NCI-H1092 (cell line): ENCODE measurements around the gene CNTNAP4.

ENCODE experiments used
- DNase-seq: peaks from one replicate; lab custom pipeline; 2025; lab: John Stamatoyannopoulos, UW

CNTNAP4 gene

DNA sequence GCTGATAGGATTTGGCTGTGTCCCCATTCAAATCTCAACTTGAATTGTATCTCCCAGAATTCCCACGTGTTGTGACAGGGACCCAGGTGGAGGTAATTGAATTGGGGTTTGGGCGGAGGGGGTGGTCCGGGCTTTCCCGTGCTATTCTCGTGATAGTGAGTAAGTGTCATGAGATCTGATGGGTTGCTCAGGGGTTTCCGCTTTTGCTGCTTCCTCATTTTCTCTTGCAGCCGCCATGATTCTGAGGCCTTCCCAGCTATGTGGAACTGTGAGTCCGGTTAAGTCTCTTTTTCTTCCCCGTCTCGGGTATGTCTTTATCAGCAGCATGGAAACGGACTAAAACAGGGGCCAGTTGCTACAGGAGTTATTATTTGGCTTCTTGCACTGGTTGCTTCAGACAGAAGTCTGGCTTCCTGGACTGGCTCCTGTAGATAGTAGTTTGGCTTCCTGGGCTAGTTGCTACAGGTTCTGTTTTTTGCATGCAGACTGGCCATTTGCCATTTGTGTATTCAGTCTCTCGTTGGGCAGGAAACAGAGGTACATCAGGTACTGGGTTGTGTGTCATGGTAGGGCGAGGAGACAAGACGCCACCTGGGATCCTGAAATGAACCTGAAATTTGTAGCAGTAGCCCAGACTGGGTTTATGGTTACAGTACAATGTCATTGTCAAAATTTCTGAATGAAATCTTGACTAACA is 32.6 kb downstream of the CNTNAP4 start:
- no peak for DNase-seq

DNA sequence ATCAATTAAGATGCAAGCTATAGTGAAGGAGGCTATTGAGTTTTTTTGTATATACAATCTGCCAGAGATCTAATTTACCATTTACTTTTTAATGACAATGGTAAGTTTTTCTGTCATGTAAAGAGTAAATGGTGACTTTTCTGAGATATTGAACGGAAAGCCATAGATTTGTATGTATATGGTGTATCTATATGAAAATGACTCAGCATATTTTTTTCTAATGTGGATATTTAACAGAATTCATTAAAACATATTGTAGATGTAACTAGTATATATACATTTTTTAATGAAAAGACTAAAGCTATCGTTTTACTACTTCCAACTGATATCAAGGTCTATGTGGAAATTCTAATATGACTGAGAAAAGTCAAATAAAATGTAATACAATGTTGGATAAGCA is 34.1 kb downstream of the CNTNAP4 start:
- DNase-seq = no peak

DNA sequence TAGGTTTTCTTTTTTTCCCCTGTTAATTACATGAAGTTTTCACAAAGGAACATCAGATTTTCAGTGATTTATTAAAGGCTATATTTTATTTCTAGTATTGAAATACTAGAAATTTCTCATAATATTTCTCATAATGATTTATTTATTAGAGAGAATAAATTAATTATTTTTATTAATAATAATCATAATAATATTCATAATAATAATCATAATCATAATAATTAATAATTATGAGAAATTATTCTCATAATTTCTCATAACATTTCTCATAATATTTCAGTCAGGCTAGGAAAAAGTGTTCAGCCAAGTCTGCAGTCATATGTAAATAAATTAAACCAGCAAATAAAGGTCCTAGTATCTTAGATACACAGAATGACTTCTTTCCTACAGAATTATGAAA is 41.4 kb downstream of the CNTNAP4 start:
- no peak for DNase-seq

DNA sequence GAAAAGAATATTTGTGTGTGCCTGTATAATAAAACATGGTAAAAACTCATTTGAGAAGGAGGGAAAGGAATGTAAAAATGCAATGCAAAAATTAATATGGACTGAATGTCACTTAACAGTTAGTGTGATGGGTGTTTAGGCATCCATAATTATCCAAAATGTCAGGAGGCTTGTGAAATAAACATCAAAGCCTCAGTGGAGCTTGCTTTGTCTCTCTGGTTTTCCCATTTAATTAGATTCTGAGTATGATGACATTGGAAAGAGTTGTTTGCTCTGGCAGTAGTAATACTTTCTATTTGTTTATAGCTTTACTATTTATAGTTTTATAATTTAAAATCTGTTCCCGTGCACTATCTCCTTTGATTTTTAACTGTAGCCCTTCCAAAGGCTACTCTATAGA is 51.9 kb downstream of the CNTNAP4 start:
- no peak for DNase-seq

GRCh38 chr16:76335180-76335974 is 58.2 kb downstream of the CNTNAP4 start:
- no peak for DNase-seq

DNA sequence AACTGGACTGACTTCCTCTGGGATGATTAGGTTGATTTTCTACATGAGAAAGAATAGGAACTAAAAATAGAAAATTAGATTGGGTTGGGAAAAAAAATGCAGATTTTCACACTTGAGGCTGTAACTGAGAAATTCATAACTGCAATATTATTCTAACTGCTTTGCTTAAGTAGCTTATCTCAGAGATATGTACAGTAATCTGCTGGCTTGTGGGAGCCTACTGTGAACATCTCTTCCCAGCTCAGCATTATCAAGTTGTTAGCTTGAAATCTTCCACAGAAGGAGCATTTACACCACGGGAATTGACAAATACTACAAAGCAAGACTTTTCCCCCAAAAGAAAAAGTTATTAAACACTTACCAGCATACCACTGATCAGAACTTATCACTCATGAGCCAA is 58.9 kb downstream of the CNTNAP4 start:
- no peak for DNase-seq

- no peak for DNase-seq
These were observed 61.3 kb downstream of the CNTNAP4 start for GRCh38 chr16:76338472-76338871.

DNA sequence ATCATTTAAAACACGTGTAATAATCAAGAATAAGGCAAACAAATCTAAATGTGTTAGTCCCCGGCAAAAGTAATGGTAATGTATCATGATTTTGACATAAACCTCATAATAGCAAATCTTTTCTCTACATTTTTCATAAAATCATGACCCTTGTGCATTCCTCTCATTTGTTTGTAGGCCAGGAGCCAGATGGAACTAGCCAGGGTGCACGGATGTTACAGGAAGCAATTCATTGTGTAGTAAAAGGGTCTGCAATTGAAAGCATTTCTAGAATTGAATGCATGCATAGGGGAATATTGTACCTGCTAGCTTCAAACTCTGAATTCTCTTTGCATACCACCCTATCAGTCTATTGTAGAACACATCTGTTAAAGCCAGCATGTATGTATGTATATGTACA is 66.6 kb downstream of the CNTNAP4 start:
- no peak for DNase-seq

- DNase-seq = no peak
These were observed 68.0 kb downstream of the CNTNAP4 start for GRCh38 chr16:76345163-76345661.

- DNase-seq = no peak
These were observed 69.0 kb downstream of the CNTNAP4 start for GRCh38 chr16:76346210-76346609.

DNA sequence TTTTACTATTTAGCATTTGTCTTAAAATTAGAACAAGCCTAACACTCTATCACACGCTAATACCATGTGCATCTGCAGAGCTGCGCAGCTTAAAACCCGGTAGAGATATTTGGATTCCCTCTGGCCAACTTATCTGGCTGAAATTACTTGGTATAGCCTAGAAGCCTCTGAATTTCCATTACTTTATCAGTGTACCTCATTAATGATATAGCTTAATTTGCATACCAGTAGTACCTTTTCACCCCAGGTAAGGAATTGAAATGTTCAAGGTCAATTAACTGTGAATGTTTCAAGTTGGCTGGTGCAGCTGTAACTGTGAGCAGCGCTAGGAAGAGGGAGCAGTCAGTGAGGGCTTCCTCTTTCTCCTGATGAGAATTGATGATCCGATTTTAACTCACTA is 74.2 kb downstream of the CNTNAP4 start:
- DNase-seq = no peak

- DNase-seq = no peak
These were observed 83.2 kb downstream of the CNTNAP4 start for GRCh38 chr16:76360404-76360803.

GRCh38 chr16:76370344-76370743 is 93.1 kb downstream of the CNTNAP4 start:
- no peak for DNase-seq

GRCh38 chr16:76371441-76371840 is 94.2 kb downstream of the CNTNAP4 start:
- no peak for DNase-seq

- DNase-seq = no peak
These were observed 96.8 kb downstream of the CNTNAP4 start for GRCh38 chr16:76373998-76374397.

DNA sequence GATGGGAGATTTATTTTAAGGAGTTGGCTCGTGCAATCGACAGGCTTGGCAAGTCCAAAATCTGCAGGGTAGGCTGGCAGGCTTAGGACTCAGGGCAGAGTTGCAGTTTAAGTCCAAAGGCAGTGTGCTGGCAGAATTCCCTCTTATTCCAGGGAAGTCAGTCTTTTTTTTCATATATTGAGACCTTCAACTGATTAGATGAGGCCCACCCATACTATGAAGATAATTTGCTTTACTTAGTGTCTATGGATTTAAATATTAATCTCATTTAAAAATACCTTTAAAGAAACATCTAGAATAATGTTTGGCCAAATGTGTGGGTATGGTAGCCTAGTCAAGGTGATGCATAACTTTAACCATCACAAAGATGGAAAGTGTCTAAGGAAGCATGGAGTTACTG is 99.8 kb downstream of the CNTNAP4 start:
- no peak for DNase-seq

- no peak for DNase-seq
These were observed 100.8 kb downstream of the CNTNAP4 start for GRCh38 chr16:76378020-76378419.

- DNase-seq = no peak
These were observed 103.9 kb downstream of the CNTNAP4 start for GRCh38 chr16:76381096-76381495.

DNA sequence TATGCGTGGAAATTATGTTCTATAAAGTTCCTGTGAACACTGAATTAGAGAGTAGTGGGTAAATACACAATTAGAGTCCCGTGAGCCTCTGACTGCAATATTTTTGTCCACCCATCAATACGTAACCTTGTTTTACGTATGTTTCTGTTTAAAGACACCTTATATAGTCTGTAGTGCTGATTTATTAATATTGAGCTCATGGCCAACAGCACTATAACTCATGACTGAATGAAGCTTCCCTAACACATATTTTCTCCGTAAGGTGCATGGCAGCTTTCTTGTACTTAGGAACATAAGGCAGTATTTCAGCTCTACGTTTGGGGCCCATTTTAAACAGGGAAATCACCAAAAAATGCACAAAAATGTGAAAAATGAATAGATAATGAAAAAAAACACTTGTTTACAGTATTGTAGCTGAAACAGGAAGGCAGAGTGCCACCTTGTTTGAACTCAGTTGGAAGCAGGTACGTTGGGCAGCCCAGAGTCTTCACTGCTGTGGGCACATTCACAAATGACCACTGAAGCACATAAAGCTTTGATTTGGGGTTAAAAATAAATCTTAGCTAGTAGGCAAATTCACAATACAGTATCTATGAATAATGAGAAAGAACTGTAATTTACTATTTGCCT is 108.5 kb downstream of the CNTNAP4 start:
- DNase-seq = no peak

GRCh38 chr16:76386784-76387183 is 109.6 kb downstream of the CNTNAP4 start:
- DNase-seq = no peak

GRCh38 chr16:76387994-76388393 is 110.8 kb downstream of the CNTNAP4 start:
- no peak for DNase-seq

DNA sequence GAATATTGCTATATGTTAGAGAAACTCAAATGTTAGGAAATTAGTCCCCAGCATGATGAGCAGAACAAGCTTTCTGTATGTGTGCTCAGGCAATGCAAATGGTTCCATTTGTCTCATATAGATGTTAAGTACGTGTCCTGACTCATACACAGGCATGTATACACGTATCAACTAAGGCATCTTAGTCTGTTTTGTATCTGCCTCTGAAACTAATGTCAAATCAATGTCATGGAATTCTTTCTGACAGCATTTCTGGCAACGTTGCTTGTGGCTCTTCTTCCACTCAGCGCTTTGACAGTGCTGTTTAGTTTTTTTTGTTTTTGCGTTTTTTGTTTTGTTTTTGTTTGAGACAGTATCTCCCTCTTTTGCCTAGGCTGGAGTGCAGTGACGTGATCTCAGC is 111.9 kb downstream of the CNTNAP4 start:
- no peak for DNase-seq

- no peak for DNase-seq
These were observed 113.3 kb downstream of the CNTNAP4 start for GRCh38 chr16:76390476-76390875.
